Karpas-422 (cell line): ENCODE results near the gene OR4C11. TPM values are rescaled to one million over a fixed set of nuclear protein-coding genes. Genes with fewer than 3 reads are reported as not detected.

Source experiments
- DNase-seq: peaks from one replicate; pipeline ENCODE4 v3.0.0-alpha.2; 2015
- H2AFZ ChIP-seq: fragments of 200-600 bp; sonication (generic); 2 replicates; pipeline ENCODE4 v1.6.1; 2014; ENCODE audit warnings: antibody characterized with exemption, low read length, mixed read lengths
- H3K27ac ChIP-seq: fragments of 200-600 bp; sonication (generic); 2 replicates; pipeline ENCODE4 v1.5.1; 2014; ENCODE audit warnings: mild to moderate bottlenecking, low read length, moderate library complexity
- H3K27me3 ChIP-seq: fragments of 200-600 bp; sonication (generic); 2 replicates; pipeline ENCODE4 v1.6.1; 2014; ENCODE audit warnings: low read length, mixed read lengths
- H3K36me3 ChIP-seq: fragments of 200-600 bp; sonication (generic); 2 replicates; pipeline ENCODE4 v1.6.1; 2014; ENCODE audit warnings: low read length, mixed read lengths; ENCODE audit not compliant: insufficient read depth
- H3K4me1 ChIP-seq: fragments of 200-600 bp; sonication (generic); 2 replicates; pipeline ENCODE4 v1.6.1; 2014; ENCODE audit warnings: mild to moderate bottlenecking, low read length, mixed read lengths
- H3K4me2 ChIP-seq: fragments of 200-600 bp; sonication (generic); 2 replicates; pipeline ENCODE4 v1.6.1; 2014; ENCODE audit warnings: low read length, low read depth, mild to moderate bottlenecking; ENCODE audit not compliant: poor library complexity, severe bottlenecking
- H3K4me3 ChIP-seq: fragments of 200-600 bp; sonication (generic); 2 replicates; pipeline ENCODE4 v1.5.1; 2014; ENCODE audit warnings: mild to moderate bottlenecking, antibody characterized with exemption, low read length, mixed read lengths
- H3K79me2 ChIP-seq: fragments of 200-600 bp; sonication (generic); 2 replicates; pipeline ENCODE4 v1.6.1; 2014; ENCODE audit warnings: mild to moderate bottlenecking, low read length, mixed read lengths
- H3K9ac ChIP-seq: fragments of 200-600 bp; sonication (generic); 2 replicates; pipeline ENCODE4 v1.6.0; 2014; ENCODE audit warnings: low read length
- H3K9me2 ChIP-seq: fragments of 200-600 bp; sonication (generic), shearing (Covaris generic); replicated peaks from 2 replicates; pipeline ENCODE4 v1.6.0; 2014; ENCODE audit warnings: mild to moderate bottlenecking, low read length, moderate library complexity; ENCODE audit not compliant: insufficient read depth
- H3K9me3 ChIP-seq: fragments of 300-700, 200-600 bp; sonication (generic); 2 replicates; pipeline ENCODE4 v1.6.1; 2014; ENCODE audit warnings: low read length, mixed read lengths
- H4K20me1 ChIP-seq: fragments of 200-600 bp; sonication (generic); 2 replicates; pipeline ENCODE4 v1.6.1; 2014; ENCODE audit warnings: mild to moderate bottlenecking, antibody characterized with exemption, low read length, low read depth; ENCODE audit not compliant: insufficient read depth
- total RNA-seq: library from RNA; depleted of rRNA; stranded (reverse); fragments of >200 nt; shearing (Covaris generic); gene quantifications from 2 replicates; pipeline ENCODE4 v1.2.3, GENCODE V29; 2014; ENCODE audit warnings: low replicate concordance; rRNA removed

Gene OR4C11
- total RNA-seq, 1 experiment from 2014 or later, result not detected

GRCh38 chr11:55554169-55554568 is 53.3 kb downstream of the OR4C11 start, which contains the start of gene OR4C15:
Gene OR4C15, plus strand, starts transcription at chr11:55554469. Its CDS starts 0 bp downstream, at chr11:55554469.
- Histone ChIP-seq H3K4me1 (no peaks in the 10 kb centered on the region), H3K4me2 (no peak within 1 kb of the TSS), H4K20me1 (no peaks in the 10 kb centered on the region), H3K9me3 (peaks cover 14% of the 10 kb centered on the region), H3K36me3 (no peaks in the 10 kb centered on the region), H3K27ac (no peak within 1 kb of the TSS), H3K9ac (no peak within 1 kb of the TSS), H3K27me3 (no peaks in the 10 kb centered on the region), H3K79me2 (no peaks in the 10 kb centered on the region), H2AFZ (no peak within 1 kb of the TSS), H3K4me3 (no peak within 1 kb of the TSS), H3K9me2 (no peaks in the 10 kb centered on the region)
- peak; percentile 6 for DNase-seq

Other genes starting within 250 kb of the OR4C11 start
- not detected in 2 replicates for gene OR4A15, start 239.7 kb downstream of the OR4C11 start, total RNA-seq
- not detected in 2 replicates for gene OR4C15, start 53.2 kb downstream of the OR4C11 start, total RNA-seq
- gene OR4C16, start 35.5 kb downstream of the OR4C11 start, total RNA-seq, result not detected in 2 replicates
- gene OR4P4, start 27.5 kb upstream of the OR4C11 start, total RNA-seq, result not detected in 2 replicates
- gene OR4S2, start 40.7 kb upstream of the OR4C11 start, total RNA-seq, result not detected in 2 replicates
- gene OR4C6, start 54.6 kb upstream of the OR4C11 start, total RNA-seq, result not detected in 2 replicates
- gene OR5D13, start 165.8 kb upstream of the OR4C11 start, total RNA-seq, result not detected in 2 replicates
- not detected in 2 replicates for gene OR5D14, start 187.9 kb upstream of the OR4C11 start, total RNA-seq
- gene OR5L1, start 203.7 kb upstream of the OR4C11 start, total RNA-seq, result not detected in 2 replicates
- not detected in 2 replicates for gene OR5D18, start 212.0 kb upstream of the OR4C11 start, total RNA-seq
- gene OR5L2, start 219.6 kb upstream of the OR4C11 start, total RNA-seq, result not detected in 2 replicates
- gene OR5D16, start 231.1 kb upstream of the OR4C11 start, total RNA-seq, result not detected in 2 replicates